Activated naive CD8-positive, alpha-beta T cell treated with anti-CD3 and anti-CD28 coated beads for 36 hours (primary cell): Measurements from ENCODE around the gene ADGRF3. TPM values are rescaled to one million over a fixed set of nuclear protein-coding genes. Genes with fewer than 3 reads are reported as not detected.
A peak's percentile ranks its signal among the peaks of the same experiment; 100 is the strongest.
"Not testable (repeated sequence)": the region's sequence is repeated elsewhere in the genome, so short reads cannot be mapped to it uniquely, and the experiment has no call there.

Experiments used
- DNase-seq: peaks from one replicate; pipeline ENCODE4 v3.0.0; 2021
- H3K27ac Mint-ChIP-seq: one replicate; pipeline ENCODE4 v1.8.0; 2022; ENCODE audit warnings: mild to moderate bottlenecking, moderate library complexity, mixed read lengths
- H3K27me3 Mint-ChIP-seq: one replicate; pipeline ENCODE4 v1.8.0; 2022; ENCODE audit warnings: mild to moderate bottlenecking, mixed read lengths
- H3K36me3 Mint-ChIP-seq: one replicate; pipeline ENCODE4 v1.8.0; 2021; ENCODE audit warnings: mild to moderate bottlenecking, mixed read lengths
- H3K4me1 Mint-ChIP-seq: one replicate; pipeline ENCODE4 v1.8.0; 2021; ENCODE audit warnings: mixed read lengths
- H3K4me3 Mint-ChIP-seq: one replicate; pipeline ENCODE4 v1.8.0; 2022; ENCODE audit warnings: mild to moderate bottlenecking, moderate library complexity, mixed read lengths
- H3K9me3 Mint-ChIP-seq: one replicate; pipeline ENCODE4 v1.8.0; 2022; ENCODE audit warnings: mixed read lengths
- total RNA-seq, 2 experiments: library from RNA; stranded (reverse); gene quantifications; one replicate each; pipeline ENCODE4 v1.2.3, GENCODE V29; 2021

The ADGRF3 gene
- total RNA-seq, 2 experiments from 2014 or later: 4.4 to 5.2 TPM

DNA sequence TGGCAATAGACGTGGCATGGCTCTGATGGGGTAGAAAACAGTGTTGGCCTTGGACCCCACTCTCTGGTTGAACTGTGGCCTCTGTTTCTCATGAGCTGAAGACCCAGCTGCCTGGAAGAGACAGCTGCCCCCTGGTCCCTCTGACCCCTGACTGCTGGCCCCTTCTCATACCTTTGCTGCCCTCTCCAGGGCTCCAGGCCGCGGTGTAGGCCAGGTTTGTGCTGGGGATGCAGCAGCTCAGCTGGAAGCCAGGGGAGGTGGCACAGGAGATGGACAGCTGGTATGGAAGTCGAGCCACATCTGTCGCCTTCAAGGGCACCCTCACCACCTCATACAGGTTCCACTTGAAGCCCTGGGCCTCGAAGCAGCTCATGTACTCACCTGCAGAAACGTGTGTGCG, 32.3 kb downstream of the ADGRF3 start:
- H3K4me3 Mint-ChIP-seq: no peak overlapping the region
- peaks cover 4% of the 10 kb centered on the region for H3K4me1 Mint-ChIP-seq
- H3K36me3 Mint-ChIP-seq: no peaks in the 10 kb centered on the region
- no peak overlapping the region for H3K27ac Mint-ChIP-seq
- H3K9me3 Mint-ChIP-seq: no peaks in the 10 kb centered on the region
- no peak for DNase-seq
- no peaks in the 10 kb centered on the region for H3K27me3 Mint-ChIP-seq

DNA sequence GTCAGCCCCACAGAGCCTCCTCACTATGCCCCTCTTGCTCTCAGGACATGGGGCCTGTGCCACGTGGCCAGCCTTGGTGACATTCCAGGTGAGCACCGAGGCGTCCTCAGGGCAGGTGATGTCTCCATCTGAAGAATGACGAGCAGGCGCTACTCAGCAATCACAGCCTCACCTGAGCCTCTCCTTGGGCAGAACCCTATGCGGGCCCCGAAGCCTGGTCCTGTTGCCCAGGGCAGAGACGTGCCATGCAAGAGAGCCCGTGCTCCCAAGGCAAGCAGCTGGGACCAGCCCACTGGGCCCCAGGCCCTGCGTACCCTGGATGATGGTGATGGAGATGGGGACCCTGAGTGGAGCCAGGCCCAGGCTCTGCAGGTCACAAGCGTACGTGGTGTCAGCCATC, 33.1 kb downstream of the ADGRF3 start:
- Mint-ChIP-seq H3K4me1 (peaks cover 4% of the 10 kb centered on the region), H3K9me3 (no peaks in the 10 kb centered on the region), H3K27me3 (no peaks in the 10 kb centered on the region), H3K4me3 (no peak overlapping the region), H3K36me3 (no peaks in the 10 kb centered on the region), H3K27ac (no peak overlapping the region)
- DNase-seq: no peak

GRCh38 chr2:26312471-26312870, 34.1 kb downstream of the ADGRF3 start:
- Mint-ChIP-seq H3K4me3 (no peak overlapping the region), H3K9me3 (no peaks in the 10 kb centered on the region), H3K27ac (no peak overlapping the region), H3K27me3 (no peaks in the 10 kb centered on the region), H3K36me3 (no peaks in the 10 kb centered on the region), H3K4me1 (peaks cover 4% of the 10 kb centered on the region)
- DNase-seq: no peak

DNA sequence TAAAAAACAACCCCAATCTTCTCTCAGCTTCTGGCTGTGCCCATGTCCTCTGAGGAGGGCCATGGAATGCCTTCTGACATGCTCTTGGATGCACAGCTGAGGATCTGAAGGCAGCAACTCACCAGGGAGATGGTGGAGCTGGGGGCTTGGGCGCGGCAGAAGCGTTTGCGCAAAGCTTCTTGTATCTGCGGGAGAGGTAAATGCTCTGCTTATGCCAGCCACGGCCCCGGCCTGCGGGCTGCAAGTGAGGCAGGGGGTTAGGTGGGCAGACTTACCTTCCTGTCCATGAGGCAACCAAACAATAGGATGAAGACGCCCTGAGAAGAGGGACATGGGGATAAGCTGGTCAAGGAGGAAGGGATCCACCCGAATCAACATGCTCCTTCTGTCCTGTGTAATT, 36.7 kb downstream of the ADGRF3 start:
- no peaks in the 10 kb centered on the region for H3K9me3 Mint-ChIP-seq
- no peaks in the 10 kb centered on the region for H3K27me3 Mint-ChIP-seq
- DNase-seq: no peak
- no peak overlapping the region for H3K27ac Mint-ChIP-seq
- no peak overlapping the region for H3K4me3 Mint-ChIP-seq
- H3K36me3 Mint-ChIP-seq: no peaks in the 10 kb centered on the region
- no peaks in the 10 kb centered on the region for H3K4me1 Mint-ChIP-seq

GRCh38 chr2:26305540-26305939, 41.0 kb downstream of the ADGRF3 start:
- H3K9me3 Mint-ChIP-seq: no peaks in the 10 kb centered on the region

GRCh38 chr2:26305094-26305493, 41.5 kb downstream of the ADGRF3 start:
- H3K27ac Mint-ChIP-seq, H3K36me3 Mint-ChIP-seq, H3K4me3 Mint-ChIP-seq, H3K27me3 Mint-ChIP-seq, H3K4me1 Mint-ChIP-seq, DNase-seq, H3K9me3 Mint-ChIP-seq: not testable (repeated sequence)

More at GRCh38 chr2:26305540-26305939, 41.0 kb downstream of the ADGRF3 start:
- DNase-seq: no peak
- no peaks in the 10 kb centered on the region for H3K4me1 Mint-ChIP-seq
- H3K4me3 Mint-ChIP-seq: no peak overlapping the region
- H3K27ac Mint-ChIP-seq: no peak overlapping the region
- no peaks in the 10 kb centered on the region for H3K36me3 Mint-ChIP-seq
- H3K27me3 Mint-ChIP-seq: no peaks in the 10 kb centered on the region

DNA sequence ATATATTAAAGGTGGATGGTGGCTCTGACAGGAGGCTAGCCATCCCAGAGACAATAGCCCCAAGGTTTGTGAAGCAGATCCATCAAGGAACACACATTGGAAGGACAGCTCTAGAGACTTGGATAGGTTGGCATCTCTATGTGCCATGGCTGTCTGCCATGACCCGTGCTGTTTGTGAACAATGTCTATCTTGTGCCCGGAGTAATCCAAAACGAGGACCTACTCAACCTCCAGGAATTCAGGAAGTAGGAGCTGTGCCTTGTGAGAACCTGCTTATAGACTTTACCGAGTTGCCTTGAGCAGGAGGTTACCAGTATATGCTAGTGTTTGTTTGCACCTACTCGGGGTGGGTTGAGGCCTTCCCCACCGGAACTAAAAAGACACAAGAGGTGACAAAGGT, 43.7 kb downstream of the ADGRF3 start:
- Mint-ChIP-seq H3K4me1 (no peaks in the 10 kb centered on the region), H3K27ac (no peak overlapping the region), H3K27me3 (no peaks in the 10 kb centered on the region), H3K9me3 (no peaks in the 10 kb centered on the region), H3K4me3 (no peak overlapping the region), H3K36me3 (no peaks in the 10 kb centered on the region)
- DNase-seq: no peak

DNA sequence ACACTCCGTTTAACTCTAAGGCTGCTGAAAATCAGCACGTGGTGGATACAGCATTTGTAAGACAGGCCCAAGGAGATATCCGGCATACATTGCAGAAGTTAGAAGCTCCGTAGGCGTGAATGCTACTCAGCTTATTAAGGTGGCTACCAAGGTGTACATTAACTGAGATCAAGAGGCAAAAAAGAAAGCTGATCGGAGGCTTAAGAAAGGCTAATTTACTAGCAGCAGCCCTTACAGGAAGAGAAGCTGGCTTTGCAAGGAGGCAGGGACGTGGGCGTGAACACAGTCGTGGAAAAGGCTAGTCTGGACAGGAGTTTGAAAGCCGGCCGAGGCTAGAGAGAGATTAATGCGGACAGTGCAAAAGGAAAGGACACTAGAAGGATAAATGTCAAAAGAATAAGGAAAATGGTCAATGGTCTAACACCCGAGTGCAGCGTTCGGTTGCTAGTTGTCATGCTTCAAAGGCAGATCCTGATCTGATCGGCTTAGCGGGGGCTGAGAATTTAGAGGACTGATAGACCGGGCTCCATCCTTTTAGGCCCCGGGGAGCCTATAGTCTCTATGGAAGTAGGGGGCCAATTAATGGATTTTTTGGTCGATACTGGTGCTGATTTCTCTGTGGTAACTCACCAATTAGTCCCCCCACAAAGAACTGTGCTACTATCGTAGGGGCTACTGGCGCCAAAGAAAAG, 46.2 kb downstream of the ADGRF3 start:
- Mint-ChIP-seq H3K9me3 (no peaks in the 10 kb centered on the region), H3K36me3 (no peaks in the 10 kb centered on the region), H3K4me1 (no peaks in the 10 kb centered on the region), H3K27ac (no peak overlapping the region), H3K4me3 (no peak overlapping the region), H3K27me3 (no peaks in the 10 kb centered on the region)
- no peak for DNase-seq

GRCh38 chr2:26299471-26300101, 47.0 kb downstream of the ADGRF3 start:
- no peaks in the 10 kb centered on the region for H3K9me3 Mint-ChIP-seq
- no peaks in the 10 kb centered on the region for H3K4me1 Mint-ChIP-seq
- DNase-seq: no peak
- H3K27ac Mint-ChIP-seq: no peak overlapping the region
- no peak overlapping the region for H3K4me3 Mint-ChIP-seq
- no peaks in the 10 kb centered on the region for H3K36me3 Mint-ChIP-seq
- H3K27me3 Mint-ChIP-seq: no peaks in the 10 kb centered on the region

GRCh38 chr2:26298638-26299393, 47.8 kb downstream of the ADGRF3 start:
- no peaks in the 10 kb centered on the region for H3K9me3 Mint-ChIP-seq
- H3K36me3 Mint-ChIP-seq: no peaks in the 10 kb centered on the region
- no peaks in the 10 kb centered on the region for H3K4me1 Mint-ChIP-seq

DNA sequence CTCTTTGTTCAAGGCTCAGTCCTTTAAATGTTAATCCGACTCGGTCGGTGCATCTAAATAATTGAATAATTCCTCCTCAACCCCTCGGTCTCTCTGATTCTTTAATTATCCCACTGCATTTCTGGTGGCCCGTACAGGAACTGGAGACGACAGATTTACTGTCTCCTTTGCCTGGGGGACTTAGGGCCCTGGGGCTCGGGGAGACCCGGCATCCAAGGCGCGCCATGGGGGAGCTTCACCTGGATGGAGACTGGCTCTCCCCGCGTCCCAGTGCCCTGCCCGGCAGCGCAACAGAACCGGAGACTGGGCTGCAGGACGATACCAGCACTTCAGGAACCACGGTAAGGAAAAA, 48.3 kb downstream of the ADGRF3 start:
- H3K4me3 Mint-ChIP-seq: no peak overlapping the region
- H3K9me3 Mint-ChIP-seq: no peaks in the 10 kb centered on the region
- DNase-seq: no peak
- H3K27ac Mint-ChIP-seq: no peak overlapping the region
- no peaks in the 10 kb centered on the region for H3K36me3 Mint-ChIP-seq
- no peaks in the 10 kb centered on the region for H3K27me3 Mint-ChIP-seq
- H3K4me1 Mint-ChIP-seq: no peaks in the 10 kb centered on the region

More at GRCh38 chr2:26298638-26299393, 47.8 kb downstream of the ADGRF3 start:
- DNase-seq: peak; percentile 42
- H3K4me3 Mint-ChIP-seq: no peak overlapping the region
- H3K27ac Mint-ChIP-seq: no peak overlapping the region
- H3K27me3 Mint-ChIP-seq: no peaks in the 10 kb centered on the region

GRCh38 chr2:26297061-26297460, 49.5 kb downstream of the ADGRF3 start:
- H3K27me3 Mint-ChIP-seq: no peaks in the 10 kb centered on the region
- no peak overlapping the region for H3K4me3 Mint-ChIP-seq
- H3K4me1 Mint-ChIP-seq: peaks cover 6% of the 10 kb centered on the region
- H3K36me3 Mint-ChIP-seq: no peaks in the 10 kb centered on the region
- H3K27ac Mint-ChIP-seq: no peak overlapping the region
- no peaks in the 10 kb centered on the region for H3K9me3 Mint-ChIP-seq
- DNase-seq: no peak

GRCh38 chr2:26295511-26295910, 51.1 kb downstream of the ADGRF3 start:
- H3K27ac Mint-ChIP-seq: no peak overlapping the region
- no peak overlapping the region for H3K4me3 Mint-ChIP-seq
- H3K36me3 Mint-ChIP-seq: no peaks in the 10 kb centered on the region
- no peaks in the 10 kb centered on the region for H3K9me3 Mint-ChIP-seq
- no peaks in the 10 kb centered on the region for H3K27me3 Mint-ChIP-seq
- H3K4me1 Mint-ChIP-seq: peaks cover 6% of the 10 kb centered on the region
- DNase-seq: no peak

DNA sequence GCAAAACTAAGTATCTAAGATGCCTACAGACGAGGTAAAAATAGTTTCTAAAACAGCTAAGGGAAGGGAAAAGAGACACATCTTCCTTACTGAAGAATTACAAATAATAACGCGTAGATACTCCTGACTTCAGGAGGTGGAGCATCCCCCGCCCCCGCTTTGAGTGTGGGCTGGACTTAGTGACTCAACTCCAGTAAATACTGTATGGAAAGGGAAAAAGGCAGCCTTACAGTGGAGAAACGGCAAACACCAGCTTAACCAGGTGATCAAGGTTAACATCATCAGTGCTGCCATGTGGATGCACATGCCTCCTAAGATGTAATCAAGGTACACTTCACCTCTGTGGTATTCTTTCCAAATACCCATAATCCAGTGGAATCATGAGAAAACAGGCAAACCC, 53.9 kb downstream of the ADGRF3 start:
- Mint-ChIP-seq H3K27me3 (no peaks in the 10 kb centered on the region), H3K27ac (no peak overlapping the region), H3K36me3 (peaks cover 1% of the 10 kb centered on the region), H3K9me3 (no peaks in the 10 kb centered on the region), H3K4me3 (no peak overlapping the region), H3K4me1 (peaks cover 6% of the 10 kb centered on the region)
- no peak for DNase-seq

DNA sequence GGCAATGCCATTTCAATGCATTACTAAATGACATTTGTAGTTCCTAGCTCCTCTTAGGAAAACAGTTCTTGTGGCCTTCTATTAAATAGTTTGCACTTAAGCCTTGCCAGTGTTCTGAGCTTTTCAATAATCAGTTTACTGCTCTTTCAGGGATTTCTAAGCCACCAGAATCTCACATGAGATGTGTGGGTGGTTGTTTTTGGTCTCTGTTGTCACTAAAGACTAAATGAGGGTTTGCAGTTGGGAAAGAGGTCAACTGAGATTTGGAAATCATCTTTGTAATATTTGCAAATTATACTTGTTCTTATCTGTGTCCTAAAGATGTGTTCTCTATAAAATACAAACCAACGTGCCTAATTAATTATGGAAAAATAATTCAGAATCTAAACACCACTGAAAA, 56.6 kb downstream of the ADGRF3 start:
- H3K27ac Mint-ChIP-seq: no peak overlapping the region

More for the DNA sequence above, 56.6 kb downstream of the ADGRF3 start:
- H3K9me3 Mint-ChIP-seq: no peaks in the 10 kb centered on the region
- DNase-seq: no peak
- H3K36me3 Mint-ChIP-seq: peaks cover 7% of the 10 kb centered on the region
- peaks cover 6% of the 10 kb centered on the region for H3K4me1 Mint-ChIP-seq
- H3K27me3 Mint-ChIP-seq: no peaks in the 10 kb centered on the region
- H3K4me3 Mint-ChIP-seq: no peak overlapping the region
